RWPE2 (cell line): ENCODE data around the gene GSTO2.

ENCODE experiments used
- ATAC-seq: fragments of 200-7000 bp; cut with Tn5 transposase; 3 replicates; pipeline ENCODE4 v1.9.1; 2021; ENCODE audit warnings: low read depth
- DNase-seq: peaks from one replicate; pipeline ENCODE4 v3.0.0-alpha.2; 2020; ENCODE audit warnings: low spot score
- H3K27ac ChIP-seq: fragments of 450-650 bp; 2 replicates; pipeline ENCODE4 v1.5.1; 2017; ENCODE audit warnings: mild to moderate bottlenecking; ENCODE audit not compliant: poor library complexity, severe bottlenecking
- H3K27me3 ChIP-seq: fragments of 250-450 bp; sonication (Bioruptor Pico); 2 replicates; pipeline ENCODE4 v1.5.1; 2021; ENCODE audit warnings: mild to moderate bottlenecking, moderate library complexity; ENCODE audit not compliant: insufficient read depth, poor library complexity, severe bottlenecking
- H3K36me3 ChIP-seq: fragments of 250-450 bp; sonication (Bioruptor Pico); 2 replicates; pipeline ENCODE4 v1.5.1; 2020; ENCODE audit warnings: low read depth, mild to moderate bottlenecking, moderate library complexity
- H3K4me1 ChIP-seq: fragments of 250-450 bp; sonication (Bioruptor Pico); 2 replicates; pipeline ENCODE4 v1.5.1; 2021; ENCODE audit warnings: mild to moderate bottlenecking, moderate library complexity; ENCODE audit not compliant: insufficient read depth, poor library complexity, severe bottlenecking
- H3K4me3 ChIP-seq: fragments of 250-450 bp; sonication (Bioruptor Pico); 2 replicates; pipeline ENCODE4 v1.5.1; 2021; ENCODE audit warnings: mild to moderate bottlenecking, moderate library complexity; ENCODE audit not compliant: severe bottlenecking
- H3K9me3 ChIP-seq: fragments of 250-450 bp; sonication (Bioruptor Pico); 2 replicates; pipeline ENCODE4 v1.5.1; 2021; ENCODE audit warnings: mild to moderate bottlenecking, moderate library complexity; ENCODE audit not compliant: severe bottlenecking
- TF ChIP-seq, protein P1 (sequence below): fragments of 450-650 bp; IDR thresholded peaks from one replicate; pipeline ENCODE4 v1.5.1; 2017; ENCODE audit warnings: mild to moderate bottlenecking, moderate library complexity; ENCODE audit not compliant: poor library complexity, severe bottlenecking

The GSTO2 gene

DNA sequence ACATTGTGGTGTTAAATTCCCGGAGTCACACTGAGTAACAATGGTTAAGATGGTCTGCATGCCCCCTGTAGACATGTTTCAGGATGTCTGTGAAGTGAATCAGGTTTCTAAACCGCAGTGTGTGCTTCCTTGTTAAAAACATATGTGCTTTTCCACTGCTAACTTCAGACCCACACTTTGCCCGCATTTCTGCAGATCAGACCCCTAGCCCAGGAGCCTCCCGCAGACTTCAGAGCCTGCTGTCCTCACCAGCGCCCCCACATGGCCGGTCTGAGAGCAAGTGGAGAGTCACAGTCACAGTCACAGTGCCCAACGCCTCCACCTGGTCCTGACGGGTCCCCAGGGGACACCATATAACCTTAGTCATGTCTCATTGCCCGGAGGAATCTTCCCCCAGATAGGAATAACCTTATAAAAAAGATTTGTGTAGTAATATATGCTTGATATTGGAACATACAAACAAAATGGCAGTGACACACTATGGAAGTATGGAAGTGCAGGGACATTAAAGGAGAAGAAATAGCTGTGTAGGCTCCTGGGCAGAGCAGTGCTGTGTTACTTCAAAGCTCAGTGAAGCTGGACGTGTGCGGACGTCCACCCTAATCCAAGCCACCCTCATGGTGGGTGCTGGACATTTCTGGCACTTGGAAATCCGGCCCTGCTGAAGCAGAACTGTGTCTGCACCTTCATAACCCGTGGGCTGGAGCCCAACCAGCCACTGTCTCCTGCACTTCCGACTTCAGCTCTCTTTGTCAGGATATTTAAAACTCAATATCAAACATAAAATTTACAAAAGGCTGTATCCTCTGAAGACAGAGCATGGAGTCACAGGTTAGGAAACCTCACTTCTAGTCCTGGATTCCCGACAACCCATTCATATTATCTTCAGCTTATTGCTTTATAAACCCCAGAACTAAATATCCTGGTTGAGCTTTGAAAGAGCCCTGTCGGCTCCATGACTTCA is 29.0 kb downstream of the GSTO2 start:
- ATAC-seq (no peak), DNase-seq (no peak)
- Histone ChIP-seq H3K4me1 (peaks cover 26% of the 10 kb centered on the region), H3K4me3 (no peak overlapping the region), H3K9me3 (no peaks in the 10 kb centered on the region), H3K27me3 (no peaks in the 10 kb centered on the region), H3K36me3 (no peaks in the 10 kb centered on the region), H3K27ac (peak overlapping the region; percentile 96)
- TF ChIP-seq, protein P1, sequence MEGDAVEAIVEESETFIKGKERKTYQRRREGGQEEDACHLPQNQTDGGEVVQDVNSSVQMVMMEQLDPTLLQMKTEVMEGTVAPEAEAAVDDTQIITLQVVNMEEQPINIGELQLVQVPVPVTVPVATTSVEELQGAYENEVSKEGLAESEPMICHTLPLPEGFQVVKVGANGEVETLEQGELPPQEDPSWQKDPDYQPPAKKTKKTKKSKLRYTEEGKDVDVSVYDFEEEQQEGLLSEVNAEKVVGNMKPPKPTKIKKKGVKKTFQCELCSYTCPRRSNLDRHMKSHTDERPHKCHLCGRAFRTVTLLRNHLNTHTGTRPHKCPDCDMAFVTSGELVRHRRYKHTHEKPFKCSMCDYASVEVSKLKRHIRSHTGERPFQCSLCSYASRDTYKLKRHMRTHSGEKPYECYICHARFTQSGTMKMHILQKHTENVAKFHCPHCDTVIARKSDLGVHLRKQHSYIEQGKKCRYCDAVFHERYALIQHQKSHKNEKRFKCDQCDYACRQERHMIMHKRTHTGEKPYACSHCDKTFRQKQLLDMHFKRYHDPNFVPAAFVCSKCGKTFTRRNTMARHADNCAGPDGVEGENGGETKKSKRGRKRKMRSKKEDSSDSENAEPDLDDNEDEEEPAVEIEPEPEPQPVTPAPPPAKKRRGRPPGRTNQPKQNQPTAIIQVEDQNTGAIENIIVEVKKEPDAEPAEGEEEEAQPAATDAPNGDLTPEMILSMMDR: peak; percentile 18

DNA sequence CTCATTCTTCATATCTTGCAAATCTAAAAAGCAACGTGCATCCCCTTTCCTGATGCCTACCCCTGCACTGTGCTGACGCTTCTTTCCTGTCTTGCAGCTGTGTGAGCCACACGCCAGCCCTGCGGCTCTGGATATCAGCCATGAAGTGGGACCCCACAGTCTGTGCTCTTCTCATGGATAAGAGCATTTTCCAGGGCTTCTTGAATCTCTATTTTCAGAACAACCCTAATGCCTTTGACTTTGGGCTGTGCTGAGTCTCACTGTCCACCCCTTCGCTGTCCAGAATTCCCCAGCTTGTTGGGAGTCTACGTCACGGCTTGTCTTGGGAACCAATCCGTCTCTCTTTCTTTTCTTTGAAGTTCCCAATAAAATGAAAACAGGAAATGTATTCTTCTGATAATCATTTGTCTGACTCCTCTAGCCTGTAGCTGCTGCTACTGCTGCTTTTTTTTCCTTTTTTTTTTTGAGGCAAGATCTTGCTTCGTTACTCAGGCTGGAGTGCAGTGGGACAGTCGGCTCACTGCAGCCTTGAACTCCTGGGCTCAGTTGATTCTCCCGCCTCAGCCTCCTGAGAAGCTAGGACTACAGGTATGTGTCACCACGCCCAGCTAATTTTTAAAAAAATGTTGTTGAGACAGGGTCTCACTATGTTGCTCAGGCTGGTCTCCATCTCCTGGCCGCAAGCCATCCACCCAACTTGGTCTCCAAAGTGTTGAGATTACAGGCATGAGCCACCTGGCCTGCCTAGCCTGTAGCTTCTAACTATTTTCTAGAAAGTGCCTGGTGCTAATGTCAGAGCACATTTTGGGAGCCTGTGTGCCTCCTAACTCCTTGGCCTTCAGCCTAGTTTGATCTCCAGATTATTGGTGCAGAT is 30.3 kb downstream of the GSTO2 start:
- TF ChIP-seq, protein P1: no peak
- no peak for DNase-seq
- Histone ChIP-seq H3K36me3 (no peaks in the 10 kb centered on the region), H3K27ac (peak overlapping the region; percentile 96), H3K4me1 (peaks cover 23% of the 10 kb centered on the region), H3K9me3 (no peaks in the 10 kb centered on the region), H3K27me3 (no peaks in the 10 kb centered on the region), H3K4me3 (no peak overlapping the region)
- no peak for ATAC-seq

DNA sequence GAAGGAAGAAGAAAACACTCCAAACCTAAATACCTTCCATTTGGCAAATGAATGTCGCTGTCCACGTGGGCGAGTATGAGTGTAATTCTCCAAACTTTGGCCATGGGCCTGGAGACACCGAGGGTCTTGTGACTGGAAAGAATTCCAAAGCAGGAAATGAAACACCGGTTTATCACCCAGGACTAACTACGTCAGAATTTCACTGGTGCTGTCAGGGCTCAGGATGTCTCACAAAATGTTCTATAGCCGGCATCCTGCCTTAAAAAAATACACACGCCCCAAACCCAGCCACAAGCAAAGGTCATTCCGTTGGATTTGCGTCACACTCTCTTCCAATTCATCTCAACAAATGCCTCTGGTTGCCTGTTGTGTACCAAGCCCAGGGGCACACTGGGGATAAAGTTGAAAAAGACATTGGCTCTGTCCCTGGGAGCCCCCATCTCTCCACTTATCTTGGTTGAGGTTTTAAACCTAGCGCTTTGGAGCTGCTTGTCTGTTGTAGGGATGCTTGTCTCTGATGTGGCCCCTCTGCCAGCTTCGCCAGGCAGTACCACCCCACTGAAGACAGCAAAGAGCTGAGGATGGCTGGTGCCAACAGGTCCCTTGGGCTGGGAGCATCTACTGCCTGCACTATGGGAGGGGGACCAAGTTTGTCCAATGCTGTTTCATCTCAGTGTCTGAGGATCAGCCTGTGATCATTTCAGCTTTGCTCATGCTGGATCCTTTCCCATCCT is 31.2 kb downstream of the GSTO2 start:
- TF ChIP-seq, protein P1: no peak
- no peaks in the 10 kb centered on the region for H3K36me3 ChIP-seq
- DNase-seq (no peak), ATAC-seq (peak; percentile 27; the same call in 2 of the 3 replicates)
- no peaks in the 10 kb centered on the region for H3K9me3 ChIP-seq
- H3K27ac ChIP-seq: peak overlapping the region; percentile 96
- no peaks in the 10 kb centered on the region for H3K27me3 ChIP-seq
- H3K4me1 ChIP-seq: peaks cover 23% of the 10 kb centered on the region
- H3K4me3 ChIP-seq: no peak overlapping the region

DNA sequence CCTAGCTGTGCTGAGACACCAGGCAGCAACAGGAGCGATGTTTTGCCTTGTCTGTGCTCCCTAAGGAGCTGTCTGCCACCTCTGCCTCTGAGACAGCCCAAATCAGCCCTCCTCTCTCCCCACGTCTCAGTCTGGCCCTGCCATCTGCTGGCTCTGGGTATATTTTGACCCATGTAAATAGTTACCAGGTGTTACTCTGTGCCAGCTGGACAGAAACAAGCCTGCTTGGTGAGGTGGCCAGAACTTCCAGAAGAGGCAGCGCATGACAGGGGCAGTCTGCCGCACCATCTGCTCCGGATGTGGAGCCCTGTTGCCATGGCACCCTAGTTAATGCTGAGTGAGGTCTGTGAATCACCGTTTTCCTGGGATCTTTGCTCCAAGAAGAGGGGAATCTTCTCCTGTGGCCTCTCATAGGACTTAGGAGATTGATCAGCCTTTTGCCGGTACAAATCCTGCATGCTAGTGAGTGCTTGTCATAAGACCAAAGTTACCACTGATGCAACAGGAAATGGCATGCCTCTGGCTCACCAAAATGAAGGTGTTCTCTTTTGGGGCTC is 31.8 kb downstream of the GSTO2 start:
- TF ChIP-seq, protein P1: peak; percentile 57
- H3K27me3 ChIP-seq: no peaks in the 10 kb centered on the region
- peaks cover 24% of the 10 kb centered on the region for H3K4me1 ChIP-seq
- H3K27ac ChIP-seq: peak overlapping the region; percentile 96
- no peaks in the 10 kb centered on the region for H3K36me3 ChIP-seq
- H3K9me3 ChIP-seq: no peaks in the 10 kb centered on the region
- DNase-seq (peak; percentile 94), ATAC-seq (peak; percentile 85)
- no peak overlapping the region for H3K4me3 ChIP-seq
